CD14-positive monocyte (primary cell): ENCODE data around the gene HNRNPUL1. TPM values are rescaled to one million over a fixed set of nuclear protein-coding genes. Genes with fewer than 3 reads are reported as not detected.
A peak's percentile ranks its signal among the peaks of the same experiment; 100 is the strongest.

Experiments
- DNase-seq, 3 donors: peaks; one replicate each; pipeline ENCODE4 v3.0.0-alpha.2; 2011 to 2022
- H2AFZ ChIP-seq: 2 replicates; pipeline ENCODE4 v1.6.0; 2012; ENCODE audit warnings: mild to moderate bottlenecking, low read depth, low read length, inconsistent platforms; ENCODE audit not compliant: insufficient read depth, poor library complexity, severe bottlenecking
- H3K27ac ChIP-seq, 2 donors: 1 replicate in 1 of 2; 2 replicates in 1 of 2; pipeline ENCODE4 v1.5.1; 2012 to 2013; ENCODE audit warnings: low read length in 2 of 2, control low read depth in 1 of 2, inconsistent platforms in 1 of 2, low read depth in 1 of 2, mild to moderate bottlenecking in 1 of 2
- H3K27me3 ChIP-seq, 2 donors: one replicate each; pipeline versions ENCODE4 v1.6.0 to v1.6.1; 2011 to 2013; ENCODE audit warnings: low read length in 2 of 2; ENCODE audit not compliant: control insufficient read depth in 2 of 2, insufficient read depth in 2 of 2
- H3K36me3 ChIP-seq, 2 donors: replicated peaks in 1 of 2; 1 replicate in 1 of 2; 2 replicates in 1 of 2; pipeline versions ENCODE4 v1.5.1 to v1.6.1; 2012 to 2013; ENCODE audit warnings: low read length in 2 of 2, control low read depth in 1 of 2, inconsistent platforms in 1 of 2, mild to moderate bottlenecking in 1 of 2; ENCODE audit not compliant: insufficient read depth in 2 of 2, control insufficient read depth in 1 of 2
- H3K4me1 ChIP-seq, 2 donors: 1 replicate in 1 of 2; 2 replicates in 1 of 2; pipeline versions ENCODE4 v1.5.1 to v1.6.1; 2012 to 2013; ENCODE audit warnings: low read length in 2 of 2, control low read depth in 1 of 2, inconsistent platforms in 1 of 2, mild to moderate bottlenecking in 1 of 2, moderate library complexity in 1 of 2; ENCODE audit not compliant: insufficient read depth in 2 of 2, control insufficient read depth in 1 of 2
- H3K4me2 ChIP-seq: replicated peaks from 2 replicates; pipeline ENCODE3; 2012; ENCODE audit warnings: low read length, moderate library complexity, mild to moderate bottlenecking; ENCODE audit not compliant: poor library complexity, severe bottlenecking; ENCODE audit errors: extremely low read depth
- H3K4me3 ChIP-seq, 3 experiments: fragments of 200-600 bp in 1 of 3; sonication (generic) in 1 of 3; replicated peaks in 1 of 3; 1 replicate in 2 of 3; 2 replicates in 1 of 3; pipeline ENCODE4 v1.5.1; 2011 to 2013; ENCODE audit warnings: low read length in 3 of 3, mild to moderate bottlenecking in 3 of 3, control low read depth in 2 of 3, low read depth in 2 of 3, inconsistent platforms in 1 of 3, moderate library complexity in 1 of 3
- H3K79me2 ChIP-seq: 2 replicates; pipeline ENCODE4 v1.6.0; 2012; ENCODE audit warnings: mild to moderate bottlenecking, control low read depth, inconsistent platforms, low read length, moderate library complexity; ENCODE audit not compliant: insufficient read depth
- H3K9ac ChIP-seq: 2 replicates; pipeline ENCODE4 v1.6.0; 2017; ENCODE audit warnings: low read length, mild to moderate bottlenecking; ENCODE audit not compliant: insufficient read depth, poor library complexity, severe bottlenecking
- H3K9me3 ChIP-seq, 2 donors: replicated peaks in 1 of 2; 1 replicate in 1 of 2; 2 replicates in 1 of 2; pipeline versions ENCODE4 v1.5.1 to v1.6.1; 2012 to 2013; ENCODE audit warnings: low read length in 2 of 2, control low read depth in 1 of 2; ENCODE audit not compliant: control insufficient read depth in 1 of 2, insufficient read depth in 1 of 2
- H4K20me1 ChIP-seq: 2 replicates; pipeline ENCODE4 v1.6.0; 2012; ENCODE audit warnings: mild to moderate bottlenecking, low read length, control low read depth, moderate library complexity; ENCODE audit not compliant: insufficient read depth
- H3K27ac Mint-ChIP-seq, 7 donors: one replicate each; pipeline ENCODE4 v1.8.0; 2020; ENCODE audit warnings: mild to moderate bottlenecking in 7 of 7, mixed read lengths in 7 of 7, moderate library complexity in 6 of 7, inconsistent platforms in 2 of 7
- H3K27me3 Mint-ChIP-seq, 3 donors: one replicate each; pipeline ENCODE4 v1.8.0; 2021 to 2022; ENCODE audit warnings: low read depth in 3 of 3, mild to moderate bottlenecking in 3 of 3, mixed read lengths in 3 of 3, moderate library complexity in 3 of 3, inconsistent platforms in 1 of 3
- H3K36me3 Mint-ChIP-seq, 2 donors: one replicate each; pipeline ENCODE4 v1.8.0; 2020; ENCODE audit warnings: mixed read lengths in 2 of 2, inconsistent platforms in 1 of 2, mild to moderate bottlenecking in 1 of 2
- H3K4me1 Mint-ChIP-seq: one replicate; pipeline ENCODE4 v1.8.0; 2020; ENCODE audit warnings: mild to moderate bottlenecking, mixed read lengths
- H3K4me3 Mint-ChIP-seq, 2 donors: one replicate each; pipeline ENCODE4 v1.8.0; 2020; ENCODE audit warnings: mild to moderate bottlenecking in 2 of 2, mixed read lengths in 2 of 2, moderate library complexity in 1 of 2
- H3K9me3 Mint-ChIP-seq, 7 donors: one replicate each; pipeline ENCODE4 v1.8.0; 2020 to 2022; ENCODE audit warnings: mixed read lengths in 7 of 7, mild to moderate bottlenecking in 6 of 7, moderate library complexity in 6 of 7, inconsistent platforms in 2 of 7
- WGBS: methylation state at CpG from one replicate; pipeline ENCODE4 v1.1.5; 2013; ENCODE audit warnings: missing lambda C conversion rate; ENCODE audit not compliant: insufficient coverage; 5-methylcytosine and 5-hydroxymethylcytosine counted together
- intact Hi-C, 2 donors: fragments of 100-400 bp; cut with micrococcal nuclease; formaldehyde crosslinking; loops; one replicate each; pipeline versions ENCODE4 v1.15.0 to v1.15.1; 2023
- polyA plus RNA-seq, 3 donors: library from polyadenylated mRNA; depleted of rRNA in 1 of 3; unstranded in 2 of 3; stranded (reverse) in 1 of 3; fragments of 300-500 nt in 2 of 3; fragments of >200 nt in 1 of 3; fragmentation: Illumina TruSeq in 2 of 3; gene quantifications; 1 replicate in 2 of 3; 2 replicates in 1 of 3; pipeline ENCODE4 v1.2.3, GENCODE V29; 2012 to 2021
- TF ChIP-seq, protein P1 (sequence below): fragments of 200-600 bp; IDR thresholded peaks from one replicate; pipeline ENCODE4 v1.8.0; 2022; ENCODE audit warnings: antibody characterized with exemption, mild to moderate bottlenecking

HNRNPUL1 gene
- polyA plus RNA-seq, 3 donors = 22.6 to 55.3 (median 30.3) TPM

DNA sequence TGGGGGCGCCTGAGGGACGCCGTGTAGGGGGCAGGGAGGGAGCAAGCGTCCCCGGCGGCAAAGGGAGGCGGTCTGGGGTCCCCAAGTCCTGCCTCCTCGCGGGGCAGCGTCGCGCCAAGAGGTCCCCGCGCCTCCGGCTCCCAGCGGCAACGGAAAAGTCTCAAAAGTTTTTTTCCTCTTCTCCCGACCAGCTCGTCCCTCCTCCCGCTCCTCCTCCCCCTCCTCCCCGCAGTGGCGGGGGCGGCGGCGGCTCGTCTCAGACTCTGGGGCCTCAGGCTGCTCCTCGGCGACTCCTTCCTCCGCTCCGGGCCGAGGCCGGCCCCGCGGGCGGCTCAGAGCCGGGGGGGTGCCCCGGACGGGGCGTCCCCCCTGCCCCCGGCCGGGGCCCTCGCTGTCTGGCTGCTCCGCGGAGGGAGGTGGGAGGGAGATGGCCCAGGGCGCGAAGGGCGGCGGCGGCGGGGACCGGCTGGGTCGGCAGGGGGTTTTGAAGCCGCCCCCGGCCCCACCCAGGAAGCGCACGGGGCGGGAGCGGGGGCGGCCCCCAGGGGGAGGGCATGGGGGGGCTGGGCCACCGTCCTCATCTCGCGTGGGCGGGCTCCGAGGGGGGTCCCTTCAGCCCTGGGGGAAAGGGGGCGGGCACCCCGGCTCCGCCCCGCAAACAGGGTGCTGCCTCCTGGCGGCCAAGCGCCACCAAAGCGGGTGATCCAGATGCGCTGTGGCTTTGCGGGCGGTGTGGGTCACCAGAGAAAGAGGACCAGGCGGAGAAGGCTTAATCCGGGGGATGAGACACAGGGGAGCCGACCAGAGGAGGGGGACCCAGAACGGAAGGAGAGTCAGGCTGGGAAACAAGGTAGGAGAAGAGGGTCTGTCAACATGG is 89.5 kb downstream of the HNRNPUL1 start, which contains the start of gene TGFB1:
TSS of gene TGFB1 (minus strand) at position 457 of the 877 bp plus-strand sequence. CDS start 878 bp downstream, outside the sequence.
- H3K27me3 ChIP-seq = no peaks in the 10 kb centered on the region
- TF ChIP-seq, protein P1, sequence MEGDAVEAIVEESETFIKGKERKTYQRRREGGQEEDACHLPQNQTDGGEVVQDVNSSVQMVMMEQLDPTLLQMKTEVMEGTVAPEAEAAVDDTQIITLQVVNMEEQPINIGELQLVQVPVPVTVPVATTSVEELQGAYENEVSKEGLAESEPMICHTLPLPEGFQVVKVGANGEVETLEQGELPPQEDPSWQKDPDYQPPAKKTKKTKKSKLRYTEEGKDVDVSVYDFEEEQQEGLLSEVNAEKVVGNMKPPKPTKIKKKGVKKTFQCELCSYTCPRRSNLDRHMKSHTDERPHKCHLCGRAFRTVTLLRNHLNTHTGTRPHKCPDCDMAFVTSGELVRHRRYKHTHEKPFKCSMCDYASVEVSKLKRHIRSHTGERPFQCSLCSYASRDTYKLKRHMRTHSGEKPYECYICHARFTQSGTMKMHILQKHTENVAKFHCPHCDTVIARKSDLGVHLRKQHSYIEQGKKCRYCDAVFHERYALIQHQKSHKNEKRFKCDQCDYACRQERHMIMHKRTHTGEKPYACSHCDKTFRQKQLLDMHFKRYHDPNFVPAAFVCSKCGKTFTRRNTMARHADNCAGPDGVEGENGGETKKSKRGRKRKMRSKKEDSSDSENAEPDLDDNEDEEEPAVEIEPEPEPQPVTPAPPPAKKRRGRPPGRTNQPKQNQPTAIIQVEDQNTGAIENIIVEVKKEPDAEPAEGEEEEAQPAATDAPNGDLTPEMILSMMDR = peak; percentile 93
- intact Hi-C loops = loop anchor here (5.0 to 10.0 kb wide), 5 partner anchors 36 to 171 kb away; partner anchors contain the start of genes DMAC2 (in 1 of the 2) and HNRNPUL1 (in 1 of the 2)
- H3K9me3 ChIP-seq = no peaks in the 10 kb centered on the region
- peak; percentile 88 to 94 (median 94) for DNase-seq
- H2AFZ ChIP-seq = peak within 1 kb of the TSS; percentile 34
- H3K9ac ChIP-seq = peak within 1 kb of the TSS; percentile 93
- peaks cover 17 to 37% of the 10 kb centered on the region in 2 donors for H3K36me3 Mint-ChIP-seq
- peak within 1 kb of the TSS; percentile 89 to 97 (median 95) for H3K4me3 ChIP-seq
- under 1% methylated on average over 62 of the region's 78 CpGs for WGBS
- H3K27ac ChIP-seq = peak within 1 kb of the TSS; percentile 56 to 88
- peak within 1 kb of the TSS; percentile 91 to 98 (median 96) for H3K27ac Mint-ChIP-seq
- peak within 1 kb of the TSS; percentile 94 for H3K4me2 ChIP-seq
- peaks cover 71% of the 10 kb centered on the region for H3K4me1 Mint-ChIP-seq
- H3K4me3 Mint-ChIP-seq = peak within 1 kb of the TSS; percentile 94 to 100
- peaks cover 70 to 73% of the 10 kb centered on the region in 2 donors for H3K4me1 ChIP-seq
- H3K27me3 Mint-ChIP-seq = peaks cover 0 to 1% (median 0%) of the 10 kb centered on the region in 3 donors
- H4K20me1 ChIP-seq = peaks cover 50% of the 10 kb centered on the region
- H3K9me3 Mint-ChIP-seq = peaks cover 0 to 2% (median 0%) of the 10 kb centered on the region in 7 donors
- H3K79me2 ChIP-seq = peaks cover 59% of the 10 kb centered on the region
- H3K36me3 ChIP-seq = peaks cover 0 to 12% of the 10 kb centered on the region in 2 donors

DNA sequence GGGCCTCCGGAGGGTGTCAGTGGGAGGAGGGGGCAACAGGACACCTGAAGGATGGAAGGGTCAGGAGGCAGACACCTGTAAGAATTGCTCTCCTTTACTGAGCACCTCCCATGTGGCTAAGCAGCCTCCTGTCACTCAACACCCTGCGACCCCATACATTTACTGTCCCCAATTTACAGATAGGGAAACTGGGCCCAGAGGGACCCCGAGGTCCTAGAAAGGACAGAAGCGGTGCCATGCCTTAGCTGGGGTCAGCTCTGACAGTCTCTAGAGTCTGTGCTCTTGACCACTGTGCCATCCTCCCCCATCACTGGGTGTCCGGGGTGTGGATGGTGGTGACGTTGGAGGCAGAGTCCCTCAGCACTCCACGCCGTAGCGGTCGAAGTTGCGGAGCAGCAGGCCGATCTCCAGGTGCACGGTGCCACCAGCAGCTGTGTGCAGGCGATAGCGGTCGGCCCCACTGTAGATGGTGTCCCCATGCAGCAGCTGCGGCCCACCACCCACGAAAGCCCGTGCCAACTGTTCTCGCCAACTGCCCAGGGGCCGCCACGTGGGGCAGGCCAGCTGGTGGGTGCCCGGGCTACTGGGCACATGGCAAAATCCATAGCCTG is 90.3 kb downstream of the HNRNPUL1 start:
- peak overlapping the region in 1 of 3 experiments; percentile 97 for H3K4me3 ChIP-seq
- Mint-ChIP-seq H3K9me3 (peaks cover 0 to 2% (median 0%) of the 10 kb centered on the region in 7 donors), H3K27ac (peak overlapping the region in 5 of 7 donors; percentile 72 to 87 (median 81)), H3K27me3 (peaks cover 0 to 1% (median 0%) of the 10 kb centered on the region in 3 donors), H3K4me1 (peaks cover 64% of the 10 kb centered on the region), H3K4me3 (peak overlapping the region; percentile 74 to 87), H3K36me3 (peaks cover 11 to 34% of the 10 kb centered on the region in 2 donors)
- peak overlapping the region; percentile 94 for H3K4me2 ChIP-seq
- no peaks in the 10 kb centered on the region for H3K9me3 ChIP-seq
- intact Hi-C loops = loop anchor here (5.0 to 10.0 kb wide), 5 partner anchors 37 to 170 kb away; partner anchors contain the start of genes DMAC2 (in 1 of the 2) and HNRNPUL1 (in 1 of the 2)
- no peaks in the 10 kb centered on the region for H3K27me3 ChIP-seq
- H4K20me1 ChIP-seq = peaks cover 42% of the 10 kb centered on the region
- H3K36me3 ChIP-seq = peaks cover 0 to 6% of the 10 kb centered on the region in 2 donors
- TF ChIP-seq, protein P1 = peak; percentile 63
- no peak overlapping the region for H2AFZ ChIP-seq
- WGBS = 92% methylated on average over 20 of the region's 23 CpGs
- H3K79me2 ChIP-seq = peaks cover 54% of the 10 kb centered on the region
- H3K4me1 ChIP-seq = peaks cover 63 to 65% of the 10 kb centered on the region in 2 donors
- H3K9ac ChIP-seq = peak overlapping the region; percentile 93
- no peak overlapping the region for H3K27ac ChIP-seq
- DNase-seq = peak in 1 of 3 donors; percentile 15
